NCI-H128 (cell line): ENCODE data around the gene ITPR1.
"Not testable (repeated sequence)": the region's sequence is repeated elsewhere in the genome, so short reads cannot be mapped to it uniquely, and the experiment has no call there.

ENCODE experiments used
- DNase-seq: peaks from one replicate; lab custom pipeline; 2025; ENCODE audit not compliant: unreplicated experiment; lab: John Stamatoyannopoulos, UW

ITPR1 gene

DNA sequence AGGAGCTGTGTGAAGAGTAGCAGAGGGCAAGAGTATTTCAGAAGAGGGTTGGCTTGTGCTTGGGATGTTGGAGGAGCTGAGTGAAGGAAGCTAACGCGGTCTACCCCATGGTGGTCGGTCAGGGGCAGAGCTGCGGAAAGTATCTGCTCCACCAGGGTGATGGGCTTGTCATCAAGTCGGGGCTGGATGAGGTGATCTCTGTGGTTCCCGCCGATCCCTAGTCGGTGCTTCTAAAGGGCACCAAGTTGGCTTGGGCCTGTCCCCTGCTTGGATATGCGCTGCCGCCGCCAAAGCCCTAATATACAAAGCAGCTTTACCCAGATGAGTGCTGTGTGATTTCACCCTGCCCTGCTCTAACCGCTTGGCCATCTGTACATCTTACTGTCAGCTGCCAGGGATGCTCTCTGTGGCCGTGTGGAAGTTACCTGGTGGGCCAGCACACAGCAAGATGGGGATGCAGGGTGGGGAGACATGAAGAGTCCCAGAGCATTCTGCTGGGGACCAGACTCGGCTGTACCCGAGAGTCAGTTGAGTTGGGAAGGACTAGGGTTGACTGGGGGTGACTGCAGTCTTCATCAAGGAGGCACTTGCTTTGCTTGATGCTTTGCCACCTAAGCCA lies 260.0 kb downstream of the ITPR1 start:
- no peak for DNase-seq

DNA sequence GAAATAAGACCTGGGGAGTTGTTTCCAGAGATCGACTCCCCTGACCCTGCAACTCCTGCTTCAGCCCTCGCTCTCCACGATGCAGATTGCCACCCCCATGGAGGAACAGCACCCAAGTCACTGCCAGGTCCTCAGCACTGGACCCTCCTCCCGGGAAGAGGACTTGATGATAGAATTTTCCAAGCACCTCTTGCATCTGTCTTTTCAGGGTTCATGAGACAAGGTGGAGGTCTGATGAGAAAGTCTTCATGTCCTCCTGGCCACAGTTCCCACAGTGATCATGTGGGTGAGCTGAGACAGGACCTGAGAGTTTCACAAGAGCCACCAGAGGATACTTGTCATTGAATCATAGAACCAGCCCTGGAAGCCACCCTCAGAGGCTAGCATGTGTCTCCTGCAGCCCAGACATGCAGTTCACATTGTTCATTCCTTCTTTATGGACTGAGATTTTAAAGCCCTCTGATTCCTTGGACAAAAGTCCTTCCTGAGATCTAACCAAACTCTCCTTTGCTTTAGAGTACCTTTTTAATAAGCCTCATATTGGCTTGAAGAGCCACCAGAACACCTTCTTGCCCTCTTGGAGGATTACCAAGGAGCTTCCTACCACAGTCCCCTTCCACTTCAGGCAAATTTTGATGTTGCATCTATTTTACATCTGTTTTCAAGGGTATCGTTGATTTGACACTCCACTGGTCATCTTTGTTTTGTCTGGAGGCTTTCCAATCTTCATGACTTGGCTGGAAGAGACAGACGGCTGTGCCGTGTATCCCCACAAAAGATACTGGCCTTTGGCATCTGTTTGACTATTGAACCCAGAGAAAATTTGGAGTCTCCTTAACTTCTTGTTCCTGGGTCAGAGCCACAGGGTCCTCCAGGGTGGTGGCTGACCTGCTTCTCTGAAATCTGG lies 261.3 kb downstream of the ITPR1 start:
- DNase-seq: no peak

DNA sequence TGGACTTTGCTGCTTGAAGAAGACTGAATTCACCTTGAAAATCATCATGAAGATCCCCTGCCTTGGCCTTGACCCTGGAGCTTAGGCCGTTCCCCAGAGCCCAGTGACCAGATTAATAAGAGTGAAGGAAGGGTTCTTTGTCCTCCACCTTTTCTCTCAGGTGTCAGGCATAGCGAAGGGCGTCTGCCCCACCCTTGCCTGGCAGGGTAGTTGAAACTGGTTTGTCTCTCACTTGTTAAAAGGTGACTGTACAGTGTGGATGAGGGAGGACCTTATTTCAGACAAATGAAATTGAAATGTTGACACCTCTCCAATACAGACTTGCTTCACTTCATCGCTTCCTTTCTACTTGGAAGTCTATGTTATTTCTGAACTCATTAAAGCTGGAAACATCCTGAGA lies 262.4 kb downstream of the ITPR1 start:
- no peak for DNase-seq

DNA sequence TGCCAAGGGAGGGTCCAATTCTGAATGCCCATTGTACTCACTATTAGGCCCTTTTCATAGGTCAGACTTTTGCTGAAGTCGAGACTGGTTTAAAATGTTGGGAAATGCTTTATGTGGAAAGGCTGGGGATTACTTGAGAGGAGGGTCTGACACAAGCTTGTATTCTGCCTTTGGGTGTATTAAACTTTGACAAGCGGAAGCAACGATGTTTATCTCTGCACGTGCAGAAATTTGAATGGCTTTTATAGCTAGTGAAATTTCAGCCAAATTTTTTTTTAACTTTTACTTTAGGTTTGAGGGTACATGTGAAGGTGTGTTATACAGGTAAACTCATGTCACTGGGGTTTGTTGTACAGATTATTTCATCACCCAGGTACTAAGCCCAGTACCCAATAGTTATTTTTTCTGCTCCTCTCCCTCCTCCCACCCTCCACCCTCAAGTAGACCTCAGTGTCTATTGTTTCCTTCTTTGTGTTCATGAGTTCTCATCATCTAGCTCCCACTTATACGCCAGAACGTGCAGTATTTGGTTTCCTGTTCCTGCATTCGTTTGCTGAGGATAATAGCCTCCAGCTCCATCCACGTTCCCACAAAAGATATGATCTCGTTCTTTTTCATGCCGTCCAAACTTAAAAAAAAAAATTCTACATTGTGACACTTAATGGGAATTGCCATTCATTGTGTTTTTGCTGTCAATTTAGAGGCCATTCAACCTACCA lies 263.1 kb downstream of the ITPR1 start:
- DNase-seq: no peak

DNA sequence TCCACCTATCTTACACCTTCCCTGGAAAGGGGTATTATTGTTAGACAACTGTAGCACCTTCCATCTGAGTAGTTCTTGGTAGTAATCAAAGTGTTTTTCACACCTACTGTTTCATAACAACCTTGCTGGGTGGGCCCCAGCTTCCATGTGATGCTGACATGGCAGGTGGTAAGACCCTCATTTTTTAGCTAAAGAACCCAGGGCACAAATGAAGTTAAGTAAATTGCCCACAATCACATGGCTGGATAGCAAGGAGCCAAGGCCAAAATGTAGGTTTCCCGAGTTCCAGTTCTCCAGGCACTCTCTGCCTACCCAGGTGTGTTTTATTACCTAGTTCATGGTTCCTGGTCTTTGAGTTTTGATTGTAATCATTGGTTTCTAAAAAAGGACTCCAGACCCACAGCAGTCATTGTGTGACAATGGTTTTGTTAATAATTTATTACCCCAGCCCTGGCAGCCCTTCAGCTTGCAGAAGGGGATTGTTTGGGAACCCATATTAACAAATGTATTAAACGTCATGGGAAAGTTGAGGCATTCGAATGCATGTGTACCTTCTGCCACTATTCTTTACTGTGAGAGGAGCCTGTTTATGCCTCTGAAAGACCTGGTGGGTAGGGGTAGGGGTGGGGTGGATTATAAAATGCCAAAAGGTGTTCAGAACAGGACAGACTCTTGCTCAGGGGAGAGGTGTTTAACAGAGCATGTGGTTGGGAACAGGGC lies 263.9 kb downstream of the ITPR1 start:
- no peak for DNase-seq

DNA sequence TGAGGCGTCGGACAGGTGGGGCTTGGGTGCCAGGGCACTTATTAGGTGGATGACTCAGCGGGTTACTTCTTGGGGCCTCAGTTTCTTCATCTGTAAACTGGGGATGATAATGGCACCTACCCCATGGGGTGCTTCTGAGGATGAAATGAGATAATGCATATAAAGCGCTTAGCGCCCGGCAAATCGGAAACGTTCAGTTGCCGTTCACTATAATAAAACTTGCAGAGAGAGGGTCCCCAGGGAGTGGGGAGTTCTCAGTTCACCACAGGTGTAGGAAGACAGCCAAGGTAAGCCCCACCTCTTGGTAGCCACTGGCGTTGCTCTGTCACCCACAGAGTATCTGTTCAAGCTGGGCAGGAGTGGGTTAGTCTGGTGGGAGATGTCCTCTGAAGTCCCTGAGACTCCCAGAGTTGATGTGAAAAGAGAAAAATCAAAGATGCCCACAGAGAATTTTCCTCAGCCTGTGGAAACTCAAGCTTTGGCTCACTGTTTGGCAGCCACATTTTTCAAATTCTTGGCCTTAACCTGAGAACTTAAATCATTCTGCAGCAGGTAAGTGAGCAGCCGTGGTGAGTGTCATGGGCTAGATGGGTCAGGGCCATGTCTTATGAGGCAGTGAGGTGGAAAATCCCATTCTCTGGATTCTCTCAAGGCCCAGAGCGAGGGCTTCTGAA lies 264.6 kb downstream of the ITPR1 start:
- no peak for DNase-seq

DNA sequence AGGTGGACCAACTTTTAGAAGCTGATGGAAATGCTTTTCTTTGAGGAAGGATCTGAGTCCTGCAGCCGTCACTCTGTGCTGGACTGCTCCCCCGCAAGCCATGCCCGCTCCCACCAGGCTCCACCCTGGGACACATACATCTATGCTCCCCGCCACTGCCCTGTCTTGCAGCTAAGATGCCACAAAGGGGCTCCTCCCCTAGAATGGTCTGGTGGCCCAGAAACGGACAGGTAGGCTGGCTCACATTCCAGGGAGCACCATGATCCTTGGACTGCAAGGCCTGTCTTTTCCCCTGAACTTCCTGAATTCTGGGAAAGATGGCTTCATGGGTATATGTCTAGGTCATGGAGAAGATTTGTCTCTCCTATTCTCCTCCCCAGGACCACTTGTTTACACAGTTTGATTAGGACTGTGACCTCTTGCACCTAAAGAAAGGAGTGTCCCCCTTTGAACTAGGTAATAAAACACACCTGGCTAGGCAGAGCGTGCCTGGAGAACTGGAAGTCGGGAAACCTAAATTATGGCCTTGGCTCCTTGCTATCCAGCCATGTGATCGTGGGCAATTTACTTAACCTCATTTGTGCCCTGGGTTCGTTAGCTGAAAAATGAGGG lies 265.2 kb downstream of the ITPR1 start:
- no peak for DNase-seq

DNA sequence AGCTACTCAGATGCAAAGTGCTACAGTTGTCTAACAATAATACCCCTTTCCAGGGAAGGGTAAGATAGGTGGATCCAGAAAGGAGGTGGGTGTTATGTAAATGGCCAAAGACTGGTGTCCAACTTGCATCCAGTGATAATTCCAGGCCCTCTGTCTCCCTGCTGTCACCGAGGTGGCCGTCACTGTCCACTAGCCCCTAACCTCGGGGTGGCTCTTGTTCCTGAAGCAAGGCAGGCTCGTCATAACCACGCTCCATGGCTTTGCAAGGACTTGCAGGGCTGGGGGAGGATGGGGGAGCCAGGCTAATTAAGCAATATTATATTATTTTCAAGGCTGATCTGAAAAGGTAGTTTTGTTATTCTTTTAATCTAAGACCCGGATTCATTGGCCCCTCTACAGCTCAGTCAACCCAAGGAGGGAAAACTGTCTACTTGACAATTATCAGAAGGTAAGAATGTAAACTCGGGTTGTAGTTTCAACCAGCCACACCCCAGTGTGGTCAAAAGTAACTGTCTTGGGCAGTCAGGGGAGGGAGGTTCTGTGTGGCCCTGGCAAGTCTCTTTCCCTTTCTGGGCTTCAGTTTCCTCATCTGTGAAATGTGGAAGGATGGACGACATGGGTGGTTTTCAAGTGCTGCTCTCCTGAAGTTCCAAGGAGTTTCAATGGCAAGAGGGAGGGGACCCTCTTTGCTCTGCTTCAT lies 266.0 kb downstream of the ITPR1 start:
- no peak for DNase-seq

DNA sequence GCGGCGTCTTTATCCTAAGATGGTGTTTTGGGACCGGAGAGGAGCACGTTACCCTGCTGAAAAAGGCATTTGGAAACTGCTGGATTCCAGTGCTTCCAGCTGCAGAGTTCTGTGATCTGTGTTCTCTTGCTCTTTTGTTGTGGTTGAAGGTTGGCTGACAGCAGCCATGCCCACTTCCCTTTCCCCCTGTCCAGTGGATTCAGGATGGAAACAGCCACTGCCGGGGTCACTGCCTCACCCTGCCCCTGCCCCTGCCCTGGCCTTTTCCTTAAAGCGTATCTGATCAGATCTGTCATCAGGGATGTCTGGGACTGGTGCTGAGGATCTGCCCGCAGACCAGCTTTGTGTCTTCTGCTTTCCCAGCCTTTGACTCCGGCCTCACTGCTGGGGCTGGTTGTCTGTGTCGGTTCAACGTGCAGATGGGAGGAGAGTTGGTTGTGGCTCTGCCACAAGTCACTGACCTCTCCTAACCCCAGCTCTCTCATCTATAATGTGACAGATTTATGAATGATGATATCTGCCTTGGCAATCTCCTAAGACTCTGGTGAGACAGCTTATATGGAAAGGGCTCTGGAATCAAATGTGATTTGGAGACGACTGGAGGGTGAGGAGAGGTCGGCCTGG lies 266.7 kb downstream of the ITPR1 start:
- DNase-seq: no peak

DNA sequence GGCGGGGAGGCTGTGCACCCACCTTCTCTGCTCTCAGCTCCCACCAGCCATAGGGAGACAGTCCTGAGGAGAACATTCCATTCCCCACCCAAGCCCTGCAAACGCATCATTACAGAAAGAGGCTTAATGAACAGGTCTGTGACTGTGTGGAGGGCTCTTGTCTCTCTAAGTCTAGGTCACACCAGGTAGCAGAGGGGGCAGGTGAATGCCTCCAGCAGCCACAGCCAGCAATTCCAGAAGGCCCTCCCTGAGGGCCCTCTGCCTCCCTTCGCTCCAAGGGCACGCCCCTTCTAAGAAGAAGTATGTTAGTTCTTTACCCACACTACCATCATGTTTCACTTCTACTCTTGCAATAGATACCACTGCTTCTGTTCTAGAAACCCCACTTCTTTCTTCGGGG lies 268.6 kb downstream of the ITPR1 start:
- no peak for DNase-seq

DNA sequence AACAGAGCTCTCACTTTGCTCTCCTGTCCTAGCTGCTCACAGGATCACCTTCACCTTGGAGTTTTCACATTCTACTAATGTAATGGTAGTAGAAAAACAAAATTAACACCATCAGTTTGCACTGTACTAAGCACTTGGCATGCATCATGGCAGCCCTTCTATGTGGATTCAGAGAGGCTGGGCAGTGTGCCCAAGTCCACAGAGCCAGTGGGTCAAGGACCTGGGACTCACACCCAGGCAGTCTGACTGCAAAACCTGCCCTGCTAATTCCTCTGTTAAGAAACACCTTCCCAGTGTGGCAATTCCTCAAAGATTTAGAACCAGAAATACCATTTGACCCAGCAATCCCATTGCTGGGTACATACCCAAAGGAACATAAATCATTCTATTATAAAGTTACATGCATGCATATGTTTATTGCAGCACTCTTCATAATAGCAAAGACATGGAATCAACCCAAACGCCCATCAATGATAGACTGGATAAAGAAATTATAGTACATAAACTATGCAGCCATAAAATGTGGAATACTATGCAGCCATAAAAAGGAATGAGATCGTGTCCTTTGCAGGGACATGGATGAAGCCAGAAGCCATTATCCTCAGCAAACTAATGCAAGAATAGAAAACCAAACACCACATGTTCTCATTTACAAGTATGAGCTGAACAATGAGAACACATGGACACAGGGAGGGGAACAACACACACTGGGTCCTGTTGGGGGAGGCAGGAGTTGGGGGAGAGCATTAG lies 269.5 kb downstream of the ITPR1 start:
- DNase-seq: not testable (repeated sequence)

DNA sequence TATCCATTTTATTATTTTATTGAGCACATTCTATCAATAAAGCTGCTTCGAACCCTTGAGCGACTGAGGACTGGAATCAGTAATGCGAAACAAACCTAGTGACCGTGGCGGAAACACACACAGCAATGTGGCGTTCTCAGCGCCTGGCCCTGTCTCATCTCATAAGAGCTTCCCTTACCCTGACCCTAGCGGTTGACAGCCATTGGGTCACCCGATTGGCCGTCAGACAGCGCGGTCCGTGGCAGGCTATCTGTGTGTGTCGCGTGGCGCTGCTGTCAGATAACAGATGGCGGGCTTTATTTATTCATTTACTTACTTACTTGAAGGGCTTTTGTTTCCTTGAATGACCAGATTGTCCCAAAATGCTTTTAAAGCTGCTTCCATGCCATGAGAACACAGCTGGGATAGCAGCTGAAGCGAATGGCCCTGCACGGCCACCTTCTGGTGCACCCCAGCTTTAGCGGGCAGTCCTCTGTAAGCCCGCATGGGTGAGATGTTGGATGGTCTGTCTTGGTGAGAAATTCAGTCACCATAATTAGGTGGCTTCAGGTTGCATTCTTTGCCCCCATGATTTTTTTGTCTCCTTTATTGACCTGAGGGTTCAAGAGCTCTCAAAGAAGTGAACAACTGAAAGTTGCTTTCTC lies 270.6 kb downstream of the ITPR1 start:
- no peak for DNase-seq

DNA sequence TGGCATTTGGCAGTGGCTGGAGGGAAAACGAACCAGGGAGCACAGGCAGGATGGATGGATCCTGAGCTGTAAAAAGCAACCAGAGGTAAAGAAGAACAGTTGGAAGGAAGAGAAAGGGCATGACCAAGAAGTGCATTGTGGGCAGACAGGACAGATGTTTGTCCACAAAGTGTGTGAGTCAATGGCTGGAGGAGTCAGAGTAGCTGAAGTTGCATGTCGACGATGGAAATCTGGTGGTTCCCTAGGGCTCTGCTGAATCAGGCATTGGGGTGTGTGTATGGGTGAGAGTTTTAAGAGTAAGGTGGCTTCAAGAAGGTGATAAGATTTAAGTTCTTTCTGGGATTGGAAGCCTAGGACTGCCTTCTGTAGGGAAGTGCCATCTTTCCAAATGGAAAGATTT lies 272.1 kb downstream of the ITPR1 start:
- no peak for DNase-seq

DNA sequence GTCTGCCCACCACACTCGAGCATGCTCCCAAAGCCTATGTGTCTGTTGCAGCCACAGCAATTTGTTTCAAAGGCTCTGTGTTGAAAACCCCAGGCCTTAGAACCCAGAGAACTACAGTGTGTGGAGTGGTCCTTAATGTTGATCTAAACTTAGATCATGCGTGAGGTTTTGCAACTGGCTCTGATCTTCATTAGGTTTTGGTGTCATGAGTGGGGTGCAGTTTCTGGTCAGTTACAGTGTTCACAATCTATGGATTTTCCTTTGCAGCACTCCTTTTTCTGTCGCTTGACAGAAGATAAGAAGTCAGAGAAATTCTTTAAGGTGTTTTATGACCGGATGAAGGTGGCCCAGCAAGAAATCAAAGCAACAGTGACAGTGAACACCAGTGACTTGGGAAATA lies 273.1 kb downstream of the ITPR1 start:
- no peak for DNase-seq

DNA sequence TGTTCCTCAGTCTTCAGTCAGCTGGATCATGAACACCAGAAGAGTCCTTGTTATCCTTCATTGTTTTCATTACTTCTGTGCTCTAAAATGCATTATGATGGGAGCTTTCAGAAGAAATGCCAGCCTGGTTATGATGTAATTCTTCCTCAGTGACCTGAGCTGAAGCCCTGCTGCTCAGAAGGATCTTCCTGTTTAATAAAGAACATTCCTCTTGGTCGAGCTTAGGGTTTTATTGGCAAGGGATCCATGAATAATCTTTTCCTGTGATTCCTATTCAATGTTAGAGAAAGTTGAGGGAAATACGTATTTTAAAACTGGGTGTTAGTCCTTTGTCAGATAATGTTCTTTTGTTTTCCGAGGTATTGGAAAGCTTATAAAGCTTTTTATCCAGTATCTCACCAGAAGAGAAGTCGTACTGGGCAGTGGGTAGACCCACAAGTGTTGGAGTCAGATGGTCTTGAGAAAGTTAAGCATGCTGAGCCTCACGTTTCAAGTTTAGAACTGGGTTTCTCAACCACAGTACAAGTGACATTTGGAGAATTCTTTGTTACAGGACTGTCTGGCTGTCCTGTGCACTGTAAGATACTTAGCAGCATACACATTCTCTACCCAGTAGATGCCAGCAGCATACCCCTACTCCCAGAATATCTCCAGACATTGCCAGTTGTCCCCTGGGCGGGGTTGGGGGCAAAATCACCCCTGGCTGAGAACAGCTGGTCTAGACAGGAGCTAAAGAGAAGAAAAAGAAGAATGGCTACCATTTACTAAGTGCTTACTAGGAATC lies 273.8 kb downstream of the ITPR1 start:
- no peak for DNase-seq

DNA sequence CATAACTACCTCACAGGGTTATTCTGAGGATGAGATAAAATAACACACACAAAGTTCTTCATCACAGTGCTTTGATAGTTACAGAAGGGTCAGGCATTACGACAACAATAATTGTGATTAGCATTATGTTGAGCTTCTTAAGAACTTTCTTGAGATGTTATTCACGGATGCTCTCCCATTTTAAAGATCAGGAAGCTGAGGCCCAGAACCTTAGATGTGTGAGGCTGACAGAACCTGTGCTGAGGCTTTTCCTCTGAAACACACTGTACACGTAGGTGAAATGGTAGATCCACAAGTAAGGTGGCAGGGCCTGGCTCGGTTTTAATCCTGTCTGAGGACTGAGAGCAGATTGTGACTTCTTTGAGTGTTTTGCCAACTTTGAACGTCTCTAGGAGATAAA lies 274.9 kb downstream of the ITPR1 start:
- no peak for DNase-seq

DNA sequence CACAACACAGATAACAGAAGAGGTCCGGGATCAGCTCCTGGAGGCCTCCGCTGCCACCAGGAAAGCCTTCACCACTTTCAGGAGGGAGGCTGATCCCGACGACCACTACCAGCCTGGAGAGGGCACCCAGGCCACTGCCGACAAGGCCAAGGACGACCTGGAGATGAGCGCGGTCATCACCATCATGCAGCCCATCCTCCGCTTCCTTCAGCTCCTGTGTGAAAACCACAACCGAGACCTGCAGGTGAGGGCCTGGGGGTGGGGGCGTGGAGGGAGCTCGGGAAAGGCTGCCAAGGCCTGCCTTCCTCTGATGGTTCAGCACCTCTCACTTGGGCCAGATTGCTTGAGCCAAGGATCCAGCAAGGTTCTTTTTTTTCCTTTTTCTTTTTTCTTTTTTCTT lies 275.4 kb downstream of the ITPR1 start:
- no peak for DNase-seq
